ENCODE data around the gene PICALM.
A peak's percentile ranks its signal among the peaks of the same experiment; 100 is the strongest.

The PICALM gene

DNA sequence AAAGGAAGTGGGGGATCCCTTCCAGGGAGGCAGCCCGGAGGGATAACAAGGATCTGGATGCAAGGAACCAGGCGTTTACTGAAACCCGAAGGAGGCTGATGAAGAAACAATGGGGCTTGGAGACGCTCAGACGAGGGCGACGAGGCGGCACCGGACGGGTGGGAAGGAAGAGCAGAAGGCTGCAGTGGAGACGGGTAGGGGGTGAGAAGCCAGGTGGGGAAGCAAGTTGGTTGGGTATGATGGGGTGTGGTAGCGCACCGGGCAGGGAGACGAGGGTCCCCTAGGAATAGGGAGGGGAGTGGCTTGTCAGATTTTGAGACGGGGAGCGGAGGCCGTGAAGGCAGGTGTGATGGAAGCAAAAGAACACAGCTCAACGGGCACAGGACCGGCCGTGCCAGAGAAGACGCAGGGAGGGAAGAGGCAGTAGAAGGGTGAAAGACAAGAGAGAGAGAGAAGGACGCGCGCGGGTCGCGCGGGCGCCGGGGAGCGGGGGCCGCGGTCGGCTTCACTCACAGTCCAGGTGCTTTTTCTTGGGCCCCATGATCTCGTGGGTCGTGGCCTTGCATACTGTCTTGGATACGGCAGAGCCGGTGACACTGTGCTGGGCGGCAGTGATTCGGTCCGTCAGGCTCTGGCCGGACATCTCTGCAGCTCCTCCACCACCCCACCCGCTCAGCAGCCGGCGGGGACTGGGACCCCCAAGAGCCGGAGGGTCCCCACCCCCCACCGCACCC lies 579 bp downstream of the PICALM start:
- peak; percentile 22 to 25 for ATAC-seq (replicated peaks)
- Mint-ChIP-seq H3K4me3 (peak overlapping the region; percentile 97 to 99), H3K9me3 (no peaks in the 10 kb centered on the region), H3K4me1 (peaks cover 25 to 49% of the 10 kb centered on the region in 2 donors), H3K27me3 (no peaks in the 10 kb centered on the region), H3K36me3 (peaks cover 14 to 30% of the 10 kb centered on the region in 2 donors), H3K27ac (peak overlapping the region; percentile 98)
- DNase-seq: peak; percentile 54

DNA sequence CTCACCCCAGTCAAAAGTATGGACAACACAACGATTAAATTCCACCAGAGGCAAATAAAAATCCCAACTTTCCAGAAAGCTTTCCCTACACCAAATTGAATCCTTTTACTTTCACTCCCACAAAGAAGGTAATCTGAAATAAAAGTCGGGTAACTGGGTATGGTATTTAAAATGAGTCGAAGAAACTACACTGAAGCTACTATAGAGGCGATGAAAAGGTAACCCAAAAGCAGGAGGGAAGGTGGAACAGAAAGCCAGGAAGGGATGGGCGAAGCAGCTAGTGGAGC lies 1.1 kb downstream of the PICALM start:
- H3K27me3 Mint-ChIP-seq: no peaks in the 10 kb centered on the region
- no peak for DNase-seq
- peaks cover 14 to 30% of the 10 kb centered on the region in 2 donors for H3K36me3 Mint-ChIP-seq
- no peak for ATAC-seq (replicated peaks)
- peak overlapping the region; percentile 97 to 99 for H3K4me3 Mint-ChIP-seq
- peaks cover 25 to 49% of the 10 kb centered on the region in 2 donors for H3K4me1 Mint-ChIP-seq
- H3K9me3 Mint-ChIP-seq: no peaks in the 10 kb centered on the region
- H3K27ac Mint-ChIP-seq: peak overlapping the region; percentile 98

DNA sequence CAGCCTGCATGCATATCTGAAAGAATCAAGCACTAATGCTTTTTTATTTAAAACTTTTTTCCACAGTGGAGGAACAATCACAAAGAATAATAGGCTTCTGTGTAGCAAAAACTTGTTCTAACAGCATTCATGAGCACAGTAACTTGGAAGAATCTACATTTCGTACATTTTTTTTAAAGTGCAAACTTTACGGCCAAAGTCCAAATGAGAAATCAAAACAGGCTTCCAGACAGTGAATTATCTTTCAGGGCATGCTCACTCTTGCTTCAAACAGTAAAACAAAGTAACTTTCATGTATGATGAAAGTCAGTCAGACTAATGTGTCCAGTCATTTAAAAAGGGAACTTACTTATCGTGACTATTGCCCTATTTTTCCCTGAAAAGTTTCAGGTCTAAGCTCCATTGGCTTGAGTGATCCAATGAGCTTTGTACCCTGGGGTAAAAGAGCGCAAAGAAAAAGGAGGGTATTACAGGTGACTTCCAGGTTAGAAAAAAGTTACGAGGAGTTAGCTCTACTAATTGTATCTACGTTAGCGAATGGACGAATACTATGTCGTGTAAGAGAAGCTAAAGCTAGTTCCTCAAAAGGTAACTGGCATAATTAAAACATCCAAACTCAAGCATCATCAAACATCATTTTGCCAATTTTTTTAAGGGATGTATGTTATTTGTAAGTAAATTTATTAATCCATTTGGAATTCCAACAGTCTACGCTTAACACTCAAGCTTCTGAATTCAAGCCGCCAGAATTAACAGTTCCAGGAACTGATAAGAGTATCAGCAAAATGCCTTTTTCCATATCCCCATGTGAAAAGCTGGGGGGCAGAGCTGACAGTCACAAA lies 1.7 kb downstream of the PICALM start:
- H3K9me3 Mint-ChIP-seq: no peaks in the 10 kb centered on the region
- H3K4me1 Mint-ChIP-seq: peaks cover 25 to 49% of the 10 kb centered on the region in 2 donors
- peak overlapping the region; percentile 98 for H3K27ac Mint-ChIP-seq
- H3K27me3 Mint-ChIP-seq: no peaks in the 10 kb centered on the region
- DNase-seq (peak; percentile 9), ATAC-seq (replicated peaks) (no peak)
- peaks cover 14 to 30% of the 10 kb centered on the region in 2 donors for H3K36me3 Mint-ChIP-seq
- H3K4me3 Mint-ChIP-seq: peak overlapping the region; percentile 97 to 99

DNA sequence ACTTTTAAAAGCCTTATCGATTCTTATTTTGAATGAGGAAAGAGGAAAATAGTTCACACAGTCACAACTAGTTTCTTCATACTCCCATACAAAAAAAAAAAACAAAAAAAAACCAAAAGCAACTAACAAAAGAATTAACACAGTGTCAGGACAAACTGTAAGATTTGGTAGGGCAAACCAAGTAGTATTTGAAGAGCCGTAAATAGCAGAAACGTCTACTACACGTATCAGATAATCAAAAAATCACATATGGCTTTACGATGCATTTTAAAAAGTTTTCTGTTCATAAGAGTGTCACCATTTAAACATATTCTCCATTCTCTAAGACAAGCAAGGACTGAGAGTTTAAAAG lies 2.3 kb downstream of the PICALM start:
- peaks cover 0 to 3% of the 10 kb centered on the region in 2 donors for H3K9me3 Mint-ChIP-seq
- ATAC-seq (replicated peaks) (no peak), DNase-seq (no peak)
- H3K36me3 Mint-ChIP-seq: peaks cover 17 to 35% of the 10 kb centered on the region in 2 donors
- peaks cover 29 to 50% of the 10 kb centered on the region in 2 donors for H3K4me1 Mint-ChIP-seq
- H3K27ac Mint-ChIP-seq: peak overlapping the region; percentile 98
- H3K4me3 Mint-ChIP-seq: peak overlapping the region; percentile 97 to 99
- H3K27me3 Mint-ChIP-seq: no peaks in the 10 kb centered on the region

DNA sequence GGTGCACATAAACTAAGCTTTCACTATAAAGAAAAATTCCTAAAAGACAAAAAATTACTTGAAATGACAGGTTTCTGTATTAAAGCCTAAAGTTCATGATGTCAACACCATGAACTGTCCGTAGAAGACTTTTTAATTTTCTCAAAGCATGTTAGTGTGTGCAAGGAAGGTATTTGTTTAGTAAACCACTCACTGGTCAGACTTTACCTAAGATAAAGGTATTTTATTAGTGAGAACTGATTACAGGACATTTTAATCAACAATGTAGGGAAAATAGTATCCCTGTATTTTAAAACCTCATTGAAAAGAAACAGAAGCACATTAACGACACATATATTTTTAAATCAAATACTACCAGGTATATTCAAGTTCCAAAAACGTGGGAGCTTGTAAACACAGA lies 2.9 kb downstream of the PICALM start:
- peak overlapping the region; percentile 98 for H3K27ac Mint-ChIP-seq
- peaks cover 27 to 50% of the 10 kb centered on the region in 2 donors for H3K4me1 Mint-ChIP-seq
- H3K27me3 Mint-ChIP-seq: no peaks in the 10 kb centered on the region
- no peak for DNase-seq
- H3K4me3 Mint-ChIP-seq: peak overlapping the region; percentile 97 to 99
- peaks cover 23 to 41% of the 10 kb centered on the region in 2 donors for H3K36me3 Mint-ChIP-seq
- H3K9me3 Mint-ChIP-seq: peaks cover 0 to 3% of the 10 kb centered on the region in 2 donors
- no peak for ATAC-seq (replicated peaks)

DNA sequence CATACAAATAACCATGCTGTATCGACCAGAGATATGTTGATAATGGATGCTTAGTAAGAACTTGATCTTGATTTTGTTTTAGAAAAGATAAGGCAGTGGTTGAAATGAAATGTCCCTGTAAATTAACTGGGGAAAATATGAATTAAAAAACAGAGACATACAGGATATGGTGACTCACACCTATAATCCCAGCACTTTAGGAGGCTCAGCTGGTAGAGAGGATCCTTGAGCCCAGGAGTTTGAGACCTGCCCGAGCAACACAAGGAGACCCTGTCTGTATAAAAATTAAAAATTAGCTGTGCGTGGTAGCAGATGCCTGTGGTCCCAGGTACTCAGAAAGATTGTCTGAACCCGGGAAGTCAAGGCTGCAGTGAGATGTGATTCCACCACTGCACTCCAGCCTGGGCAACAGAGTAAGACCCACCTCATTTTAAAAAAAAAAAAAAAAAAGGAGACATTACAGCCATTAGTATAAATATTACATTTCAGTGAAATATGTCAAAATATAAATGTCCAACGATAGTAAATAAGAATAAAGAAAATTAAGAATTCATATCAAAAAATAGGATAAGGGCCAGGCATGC lies 4.6 kb downstream of the PICALM start:
- Mint-ChIP-seq H3K36me3 (peaks cover 26 to 48% of the 10 kb centered on the region in 2 donors), H3K27me3 (no peaks in the 10 kb centered on the region), H3K9me3 (peaks cover 0 to 3% of the 10 kb centered on the region in 2 donors), H3K27ac (no peak overlapping the region), H3K4me1 (peaks cover 25 to 51% of the 10 kb centered on the region in 2 donors), H3K4me3 (peak overlapping the region; percentile 30 to 52)
- no peak for ATAC-seq (replicated peaks)
- DNase-seq: no peak

DNA sequence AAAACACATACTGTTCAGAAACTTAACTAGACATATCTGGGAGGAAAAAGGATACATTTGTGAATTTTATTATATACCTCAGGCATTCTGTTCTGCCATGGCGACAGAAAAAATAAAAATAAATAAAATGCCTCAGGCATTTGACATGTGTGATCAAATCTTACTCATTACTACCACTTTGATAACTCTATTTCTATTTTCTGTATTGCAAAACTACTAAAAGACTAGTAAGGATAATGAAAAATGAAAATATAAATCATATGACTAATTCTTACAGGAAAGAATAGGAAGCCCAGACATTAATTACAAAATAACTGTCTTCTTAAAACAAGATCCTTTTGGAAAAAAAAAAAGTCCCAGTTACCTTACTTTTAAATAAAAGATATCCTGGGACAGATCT lies 5.3 kb downstream of the PICALM start:
- no peak for DNase-seq
- Mint-ChIP-seq H3K27me3 (no peaks in the 10 kb centered on the region), H3K4me3 (peak overlapping the region in 1 of 2 donors; percentile 52), H3K9me3 (peaks cover 0 to 3% of the 10 kb centered on the region in 2 donors), H3K27ac (peak overlapping the region; percentile 9), H3K36me3 (peaks cover 26 to 49% of the 10 kb centered on the region in 2 donors), H3K4me1 (peaks cover 30 to 59% of the 10 kb centered on the region in 2 donors)
- ATAC-seq (replicated peaks): no peak

DNA sequence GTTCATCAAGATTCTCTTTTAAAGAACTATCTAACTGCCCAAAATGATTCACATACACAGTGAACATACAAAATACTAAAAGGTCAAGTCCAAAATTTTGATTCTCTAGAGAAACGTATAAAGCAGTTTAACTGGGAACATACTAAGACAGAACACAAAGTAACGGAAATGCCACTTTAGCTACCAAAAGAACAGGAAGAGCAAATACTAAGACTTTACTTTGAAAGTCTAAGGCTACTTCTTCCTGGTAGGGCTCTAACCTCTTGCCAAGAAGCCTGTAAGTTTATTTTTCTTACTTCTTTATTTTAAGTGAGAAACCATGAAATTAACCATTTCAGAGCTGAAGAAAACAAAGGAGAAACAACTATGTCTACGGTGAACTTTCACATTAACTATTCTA lies 6.2 kb downstream of the PICALM start:
- Mint-ChIP-seq H3K27ac (no peak overlapping the region), H3K27me3 (no peaks in the 10 kb centered on the region), H3K9me3 (peaks cover 0 to 3% of the 10 kb centered on the region in 2 donors), H3K36me3 (peaks cover 22 to 47% of the 10 kb centered on the region in 2 donors), H3K4me1 (peaks cover 35 to 65% of the 10 kb centered on the region in 2 donors), H3K4me3 (peak overlapping the region in 1 of 2 donors; percentile 51)
- DNase-seq (no peak), ATAC-seq (replicated peaks) (no peak)

DNA sequence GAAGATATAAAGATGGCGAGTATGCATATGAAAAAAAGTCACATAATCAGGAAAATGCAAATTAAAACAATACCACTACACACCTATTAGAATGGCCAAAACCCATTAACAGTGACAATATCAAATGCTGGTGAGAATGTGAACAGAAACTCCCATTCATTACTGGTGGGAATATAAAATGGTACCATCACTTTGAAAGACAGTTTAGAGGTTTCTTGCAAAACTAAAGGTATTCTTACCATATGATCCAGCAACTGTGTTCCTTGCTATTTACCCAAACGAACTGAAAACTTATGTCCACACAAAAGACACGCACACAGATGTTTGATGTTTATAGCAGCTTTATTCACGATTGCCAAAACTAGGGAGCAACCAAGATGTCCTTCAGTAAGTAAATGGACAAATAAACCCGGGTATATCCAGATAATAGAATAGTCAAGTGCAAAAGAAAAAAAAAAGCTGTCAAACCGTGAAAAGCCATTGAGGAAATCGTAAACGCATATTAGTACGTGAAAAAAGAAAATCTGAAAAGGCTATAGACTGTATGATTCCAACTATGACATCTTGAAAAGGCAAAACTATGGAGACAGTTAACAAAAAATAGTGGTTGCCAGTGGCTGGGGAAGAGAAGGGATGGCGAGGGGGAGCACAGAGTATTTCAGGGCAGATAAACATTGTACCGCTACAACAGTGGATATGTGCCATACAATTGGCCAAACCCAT lies 7.2 kb downstream of the PICALM start:
- Mint-ChIP-seq H3K9me3 (peaks cover 3 to 5% of the 10 kb centered on the region in 2 donors), H3K27me3 (no peaks in the 10 kb centered on the region), H3K4me3 (peak overlapping the region; percentile 5 to 31), H3K4me1 (peaks cover 37 to 69% of the 10 kb centered on the region in 2 donors), H3K27ac (peak overlapping the region; percentile 66), H3K36me3 (peaks cover 24 to 45% of the 10 kb centered on the region in 2 donors)
- ATAC-seq (replicated peaks) (no peak), DNase-seq (no peak)

DNA sequence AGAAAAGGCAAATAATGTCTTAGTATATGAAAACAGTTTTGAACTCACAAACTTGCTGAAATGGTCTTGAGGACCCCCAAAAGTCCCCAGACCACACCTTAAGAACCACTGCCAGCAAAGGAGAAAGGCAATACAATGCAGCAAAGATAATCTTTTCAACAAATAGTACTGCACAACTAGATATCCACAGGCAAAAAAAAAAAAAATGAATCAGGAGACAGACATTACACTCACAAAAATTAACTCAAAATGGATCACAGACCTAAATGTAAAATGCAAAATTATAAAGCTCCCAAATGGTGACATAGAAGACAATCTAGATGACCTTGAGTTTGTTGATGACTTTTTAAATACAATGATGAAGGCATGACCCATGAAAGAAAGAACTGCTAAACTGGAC lies 8.3 kb downstream of the PICALM start:
- no peaks in the 10 kb centered on the region for H3K27me3 Mint-ChIP-seq
- peaks cover 23 to 44% of the 10 kb centered on the region in 2 donors for H3K36me3 Mint-ChIP-seq
- H3K27ac Mint-ChIP-seq: peak overlapping the region; percentile 47
- no peak for DNase-seq
- peaks cover 4 to 5% of the 10 kb centered on the region in 2 donors for H3K9me3 Mint-ChIP-seq
- H3K4me1 Mint-ChIP-seq: peaks cover 39 to 71% of the 10 kb centered on the region in 2 donors
- H3K4me3 Mint-ChIP-seq: peak overlapping the region; percentile 52 to 55
- ATAC-seq (replicated peaks): no peak

DNA sequence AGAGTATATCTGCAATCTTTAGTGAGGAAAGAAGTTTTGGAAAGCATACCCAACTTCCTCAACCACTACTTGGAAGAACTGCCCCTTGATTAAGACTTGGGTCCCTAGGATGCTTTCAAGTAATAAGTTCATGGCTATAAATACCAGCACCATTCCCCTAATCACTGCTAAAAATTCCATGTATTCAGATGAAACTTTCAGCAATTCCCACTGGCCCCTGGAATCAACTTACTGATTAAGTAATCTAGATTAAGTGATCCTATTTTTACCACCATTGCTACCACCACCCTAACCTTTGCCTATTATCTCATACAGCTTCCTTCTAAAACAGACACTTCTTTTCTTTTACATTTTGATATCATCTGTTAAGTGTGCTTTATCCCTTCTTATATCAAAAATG lies 10.5 kb downstream of the PICALM start:
- ATAC-seq (replicated peaks): no peak
- H3K9me3 Mint-ChIP-seq: peaks cover 4 to 5% of the 10 kb centered on the region in 2 donors
- H3K27ac Mint-ChIP-seq: peak overlapping the region; percentile 59
- DNase-seq: no peak
- H3K4me3 Mint-ChIP-seq: no peak overlapping the region
- no peaks in the 10 kb centered on the region for H3K27me3 Mint-ChIP-seq
- H3K36me3 Mint-ChIP-seq: peaks cover 29 to 42% of the 10 kb centered on the region in 2 donors
- H3K4me1 Mint-ChIP-seq: peaks cover 38 to 76% of the 10 kb centered on the region in 2 donors

DNA sequence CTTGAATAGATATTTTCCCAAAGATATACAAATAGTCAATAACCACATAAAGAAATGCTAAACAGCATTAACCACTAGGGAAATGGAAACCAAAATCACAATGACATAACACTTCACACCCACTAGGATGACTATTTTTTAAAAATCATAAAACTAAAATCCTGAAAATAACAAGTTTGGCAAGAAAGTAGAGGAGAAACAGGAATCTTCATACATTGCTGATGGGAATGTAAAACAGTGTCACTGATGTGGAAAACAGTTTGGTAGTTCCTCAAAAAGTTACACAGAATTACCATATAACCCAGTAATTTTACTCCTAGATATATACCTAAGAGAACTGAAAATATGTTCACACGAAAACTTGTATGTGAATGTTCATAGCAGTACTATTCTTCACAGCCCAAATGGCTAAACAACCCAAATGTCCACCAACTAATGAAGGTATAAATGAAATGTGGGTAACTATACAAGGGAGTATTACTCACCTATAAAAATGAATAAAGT lies 12.5 kb downstream of the PICALM start:
- no peaks in the 10 kb centered on the region for H3K27me3 Mint-ChIP-seq
- H3K4me3 Mint-ChIP-seq: peak overlapping the region; percentile 2 to 68

DNA sequence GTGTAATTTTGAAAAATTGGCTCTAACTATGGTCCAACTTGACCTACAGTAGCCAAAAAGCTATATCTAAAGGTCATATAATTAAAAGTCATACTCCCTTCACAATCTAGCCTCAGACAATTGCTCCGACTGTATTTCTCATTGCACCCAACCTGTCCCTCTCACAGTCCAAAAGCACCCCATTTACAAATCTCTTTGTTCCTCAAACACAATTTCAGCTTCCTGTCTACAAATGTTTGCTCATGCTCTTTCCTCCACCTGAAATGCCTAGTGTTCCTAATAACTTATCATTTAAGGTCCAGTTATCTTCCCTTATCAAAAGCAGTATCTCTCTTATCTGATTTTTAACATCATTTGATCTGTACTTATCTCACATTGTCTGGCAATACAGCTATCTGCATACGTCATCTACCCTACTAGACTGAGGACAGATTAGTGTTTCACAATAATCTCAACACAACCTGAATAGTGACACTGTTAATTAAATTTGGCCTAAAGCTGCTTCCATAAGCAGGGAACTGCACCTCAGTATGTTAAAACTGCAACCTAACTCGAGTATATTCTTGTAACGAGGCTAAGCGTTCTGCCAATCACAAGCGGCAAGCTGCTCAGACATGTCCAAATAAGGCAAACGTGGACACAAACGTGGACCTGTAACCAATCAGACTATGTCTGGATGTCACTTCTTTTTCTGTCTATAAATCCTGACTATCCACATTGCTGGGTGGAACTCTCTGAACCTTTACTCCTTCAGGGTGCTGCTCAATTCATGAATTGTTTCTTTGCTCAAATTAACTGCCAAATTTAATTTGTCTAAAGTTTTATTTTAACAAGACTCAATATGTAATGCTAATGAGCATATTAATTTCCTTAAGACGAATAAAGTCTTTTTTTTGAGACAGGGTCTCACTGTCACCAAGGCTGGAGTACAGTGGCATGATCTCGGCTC lies 15.9 kb downstream of the PICALM start:
- Mint-ChIP-seq H3K36me3 (peaks cover 26 to 48% of the 10 kb centered on the region in 2 donors), H3K27ac (peak overlapping the region; percentile 70)
- ATAC-seq (replicated peaks): no peak

More for the DNA sequence above, 12.5 kb downstream of the PICALM start:
- H3K36me3 Mint-ChIP-seq: peaks cover 35 to 52% of the 10 kb centered on the region in 2 donors
- H3K4me1 Mint-ChIP-seq: peaks cover 45 to 85% of the 10 kb centered on the region in 2 donors
- peak; percentile 79 to 92 for ATAC-seq (replicated peaks)
- DNase-seq: no peak
- H3K27ac Mint-ChIP-seq: peak overlapping the region; percentile 92
- peaks cover 8 to 15% of the 10 kb centered on the region in 2 donors for H3K9me3 Mint-ChIP-seq

More for the DNA sequence above, 15.9 kb downstream of the PICALM start:
- no peaks in the 10 kb centered on the region for H3K27me3 Mint-ChIP-seq
- peak overlapping the region in 1 of 2 donors; percentile 42 for H3K4me3 Mint-ChIP-seq
- no peak for DNase-seq
- peaks cover 30 to 85% of the 10 kb centered on the region in 2 donors for H3K4me1 Mint-ChIP-seq
- peaks cover 8 to 15% of the 10 kb centered on the region in 2 donors for H3K9me3 Mint-ChIP-seq
